ENCODE data around the gene PREX1. TPM values are rescaled to one million over a fixed set of nuclear protein-coding genes. Genes with fewer than 3 reads are reported as not detected.

Gene PREX1
- total and polyA plus RNA-seq, 9 donors = 3.8 to 13.6 (median 6.7) TPM

- Histone ChIP-seq H3K27ac (no peak overlapping the region), H3K4me3 (no peak overlapping the region), H3K36me3 (no peaks in the 10 kb centered on the region), H3K4me1 (ENCODE audit: insufficient read depth) (peaks cover 3% of the 10 kb centered on the region), H3K9me3 (no peaks in the 10 kb centered on the region), H3K27me3 (no peaks in the 10 kb centered on the region)
- 96 to 97% (median 96%) methylated on average over 3 of the region's 3 CpGs for WGBS, 3 donors
- DNase-seq = no peak
- intact Hi-C loops (cut with DNase I) = no loop called here
- TF ChIP-seq EP300 (IDR thresholded peaks at IDR 0.05) (no peak), CTCF (IDR thresholded peaks at IDR 0.05) (no peak), POLR2A (IDR thresholded peaks at IDR 0.05) (no peak)
Measured at GRCh38 chr20:48750376-48750775, 77.4 kb downstream of the PREX1 start.

GRCh38 chr20:48749437-48749836, 78.4 kb downstream of the PREX1 start:
- TF ChIP-seq POLR2A (IDR thresholded peaks at IDR 0.05) = no peak
- no peak for TF ChIP-seq CTCF (IDR thresholded peaks at IDR 0.05)
- TF ChIP-seq EP300 (IDR thresholded peaks at IDR 0.05) = no peak
- Histone ChIP-seq H3K36me3 (no peaks in the 10 kb centered on the region), H3K27ac (no peak overlapping the region), H3K4me3 (no peak overlapping the region), H3K9me3 (no peaks in the 10 kb centered on the region), H3K4me1 (ENCODE audit: insufficient read depth) (peaks cover 3% of the 10 kb centered on the region), H3K27me3 (no peaks in the 10 kb centered on the region)
- no peak for DNase-seq
- 83 to 88% (median 85%) methylated on average over 10 of the region's 10 CpGs for WGBS, 3 donors
- intact Hi-C loops (cut with DNase I) = no loop called here

DNA sequence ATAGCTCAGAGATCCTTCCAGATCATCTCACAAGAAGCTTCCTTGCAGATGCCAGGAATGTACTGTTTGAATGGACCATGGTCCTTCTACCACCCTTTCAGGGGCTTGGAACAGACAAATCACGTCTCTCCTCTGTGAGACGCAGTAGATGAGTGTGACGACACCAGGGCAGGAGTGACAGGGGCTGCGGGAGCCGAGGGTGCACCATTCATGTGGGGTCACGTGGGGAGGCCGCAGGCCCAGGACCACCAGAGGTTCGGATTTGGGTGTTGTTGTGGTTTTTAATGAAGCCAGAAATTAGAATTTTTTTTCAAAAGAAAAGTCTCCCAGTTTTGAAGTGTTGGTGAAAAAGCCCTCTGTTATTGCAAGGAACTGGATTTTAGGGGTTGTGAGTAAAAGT, 79.2 kb downstream of the PREX1 start:
- H3K9me3 ChIP-seq = no peaks in the 10 kb centered on the region
- intact Hi-C loops (cut with DNase I) = no loop called here
- no peaks in the 10 kb centered on the region for H3K36me3 ChIP-seq
- H3K4me3 ChIP-seq = no peak overlapping the region
- WGBS, 3 donors = 90 to 96% (median 94%) methylated on average over 8 of the region's 8 CpGs
- TF ChIP-seq EP300 (IDR thresholded peaks at IDR 0.05) (no peak), POLR2A (IDR thresholded peaks at IDR 0.05) (no peak), CTCF (IDR thresholded peaks at IDR 0.05) (no peak)
- peaks cover 3% of the 10 kb centered on the region for H3K4me1 ChIP-seq (ENCODE audit: insufficient read depth)
- H3K27ac ChIP-seq = no peak overlapping the region
- H3K27me3 ChIP-seq = no peaks in the 10 kb centered on the region
- no peak for DNase-seq

DNA sequence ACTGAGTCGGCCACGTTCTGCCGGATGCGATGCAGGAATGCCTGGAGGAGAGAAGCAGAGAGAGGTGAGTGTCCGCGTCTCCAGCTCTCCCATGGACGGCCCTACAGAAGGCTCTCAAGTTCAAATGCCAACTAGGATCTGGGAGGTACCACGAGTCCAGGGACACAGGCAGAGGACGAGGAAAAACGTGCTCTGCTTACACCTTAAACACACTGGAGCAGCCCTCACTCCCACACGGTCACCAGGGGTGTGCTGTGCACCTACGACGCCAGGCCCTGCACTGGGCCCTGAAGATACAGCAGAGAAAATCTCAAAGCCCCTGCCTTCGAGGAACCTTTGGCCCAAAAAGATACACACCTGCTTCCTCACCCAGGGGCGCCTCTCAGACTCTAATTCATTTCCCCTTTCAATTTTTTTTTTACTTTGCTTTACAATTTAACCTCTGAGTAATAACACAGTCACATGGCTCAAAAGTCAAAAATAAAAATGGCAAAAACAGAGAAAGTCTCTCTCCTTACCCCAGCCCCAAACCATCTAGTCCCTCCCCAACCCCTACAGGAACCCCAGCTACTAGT, 79.9 kb downstream of the PREX1 start:
- TF ChIP-seq CTCF (IDR thresholded peaks at IDR 0.05) = no peak
- TF ChIP-seq EP300 (IDR thresholded peaks at IDR 0.05) = no peak
- no peak for TF ChIP-seq POLR2A (IDR thresholded peaks at IDR 0.05)
- Histone ChIP-seq H3K4me3 (no peak overlapping the region), H3K27me3 (no peaks in the 10 kb centered on the region), H3K4me1 (ENCODE audit: insufficient read depth) (peaks cover 3% of the 10 kb centered on the region), H3K9me3 (no peaks in the 10 kb centered on the region), H3K27ac (no peak overlapping the region), H3K36me3 (no peaks in the 10 kb centered on the region)
- DNase-seq = no peak
- intact Hi-C loops (cut with DNase I) = no loop called here
- WGBS, 3 donors = 81 to 86% (median 85%) methylated on average over 15 of the region's 15 CpGs

All from ovary (tissue), 9 donors.